ENCODE measurements around the gene TXNDC11. TPM values are rescaled to one million over a fixed set of nuclear protein-coding genes. Genes with fewer than 3 reads are reported as not detected.
A peak's percentile ranks its signal among the peaks of the same experiment; 100 is the strongest.

The TXNDC11 gene
- total and polyA plus RNA-seq, 2 experiments from 2014 or later: 6.8 to 12.0 TPM

- no peaks in the 10 kb centered on the region for H3K9me3 Mint-ChIP-seq
- no peaks in the 10 kb centered on the region for H3K4me1 Mint-ChIP-seq
- H3F3A ChIP-seq (replicated peaks; ENCODE audit: low read depth): peaks cover 5% of the 10 kb centered on the region; the same call in 1 of the 2 replicates
- H3K27me3 Mint-ChIP-seq (ENCODE audit: insufficient read depth, low read depth, poor library complexity): no peaks in the 10 kb centered on the region
- no peak overlapping the region for H3K4me3 ChIP-seq
- no peaks in the 10 kb centered on the region for H3K4me1 ChIP-seq (ENCODE audit: insufficient read depth)
- no peak overlapping the region for H3K4me2 ChIP-seq
- H3K79me2 ChIP-seq (replicated peaks; ENCODE audit: insufficient read depth): no peaks in the 10 kb centered on the region
- no peak overlapping the region for H3K4me3 Mint-ChIP-seq
- no peaks in the 10 kb centered on the region for H3K9me2 ChIP-seq (ENCODE audit: insufficient read depth)
- 0 out of 2 replicates have a peak overlapping the region, but pooled peaks have one; percentile 7 for H3K27ac ChIP-seq (ENCODE audit: low read depth)
- H4K20me1 ChIP-seq (replicated peaks; ENCODE audit: insufficient read depth): peaks cover 3% of the 10 kb centered on the region; the same call in 1 of the 2 replicates
- no peak for TF ChIP-seq ZNF114 (CRISPR knock-in tag; IDR thresholded peaks at IDR 0.05)
- no peak for TF ChIP-seq JUNB (IDR thresholded peaks at IDR 0.05; ENCODE audit: unreplicated experiment)
- TF ChIP-seq CREB1 (CRISPR knock-in tag; IDR thresholded peaks at IDR 0.05; ENCODE audit: low read depth): no peak
- TF ChIP-seq, protein P1, sequence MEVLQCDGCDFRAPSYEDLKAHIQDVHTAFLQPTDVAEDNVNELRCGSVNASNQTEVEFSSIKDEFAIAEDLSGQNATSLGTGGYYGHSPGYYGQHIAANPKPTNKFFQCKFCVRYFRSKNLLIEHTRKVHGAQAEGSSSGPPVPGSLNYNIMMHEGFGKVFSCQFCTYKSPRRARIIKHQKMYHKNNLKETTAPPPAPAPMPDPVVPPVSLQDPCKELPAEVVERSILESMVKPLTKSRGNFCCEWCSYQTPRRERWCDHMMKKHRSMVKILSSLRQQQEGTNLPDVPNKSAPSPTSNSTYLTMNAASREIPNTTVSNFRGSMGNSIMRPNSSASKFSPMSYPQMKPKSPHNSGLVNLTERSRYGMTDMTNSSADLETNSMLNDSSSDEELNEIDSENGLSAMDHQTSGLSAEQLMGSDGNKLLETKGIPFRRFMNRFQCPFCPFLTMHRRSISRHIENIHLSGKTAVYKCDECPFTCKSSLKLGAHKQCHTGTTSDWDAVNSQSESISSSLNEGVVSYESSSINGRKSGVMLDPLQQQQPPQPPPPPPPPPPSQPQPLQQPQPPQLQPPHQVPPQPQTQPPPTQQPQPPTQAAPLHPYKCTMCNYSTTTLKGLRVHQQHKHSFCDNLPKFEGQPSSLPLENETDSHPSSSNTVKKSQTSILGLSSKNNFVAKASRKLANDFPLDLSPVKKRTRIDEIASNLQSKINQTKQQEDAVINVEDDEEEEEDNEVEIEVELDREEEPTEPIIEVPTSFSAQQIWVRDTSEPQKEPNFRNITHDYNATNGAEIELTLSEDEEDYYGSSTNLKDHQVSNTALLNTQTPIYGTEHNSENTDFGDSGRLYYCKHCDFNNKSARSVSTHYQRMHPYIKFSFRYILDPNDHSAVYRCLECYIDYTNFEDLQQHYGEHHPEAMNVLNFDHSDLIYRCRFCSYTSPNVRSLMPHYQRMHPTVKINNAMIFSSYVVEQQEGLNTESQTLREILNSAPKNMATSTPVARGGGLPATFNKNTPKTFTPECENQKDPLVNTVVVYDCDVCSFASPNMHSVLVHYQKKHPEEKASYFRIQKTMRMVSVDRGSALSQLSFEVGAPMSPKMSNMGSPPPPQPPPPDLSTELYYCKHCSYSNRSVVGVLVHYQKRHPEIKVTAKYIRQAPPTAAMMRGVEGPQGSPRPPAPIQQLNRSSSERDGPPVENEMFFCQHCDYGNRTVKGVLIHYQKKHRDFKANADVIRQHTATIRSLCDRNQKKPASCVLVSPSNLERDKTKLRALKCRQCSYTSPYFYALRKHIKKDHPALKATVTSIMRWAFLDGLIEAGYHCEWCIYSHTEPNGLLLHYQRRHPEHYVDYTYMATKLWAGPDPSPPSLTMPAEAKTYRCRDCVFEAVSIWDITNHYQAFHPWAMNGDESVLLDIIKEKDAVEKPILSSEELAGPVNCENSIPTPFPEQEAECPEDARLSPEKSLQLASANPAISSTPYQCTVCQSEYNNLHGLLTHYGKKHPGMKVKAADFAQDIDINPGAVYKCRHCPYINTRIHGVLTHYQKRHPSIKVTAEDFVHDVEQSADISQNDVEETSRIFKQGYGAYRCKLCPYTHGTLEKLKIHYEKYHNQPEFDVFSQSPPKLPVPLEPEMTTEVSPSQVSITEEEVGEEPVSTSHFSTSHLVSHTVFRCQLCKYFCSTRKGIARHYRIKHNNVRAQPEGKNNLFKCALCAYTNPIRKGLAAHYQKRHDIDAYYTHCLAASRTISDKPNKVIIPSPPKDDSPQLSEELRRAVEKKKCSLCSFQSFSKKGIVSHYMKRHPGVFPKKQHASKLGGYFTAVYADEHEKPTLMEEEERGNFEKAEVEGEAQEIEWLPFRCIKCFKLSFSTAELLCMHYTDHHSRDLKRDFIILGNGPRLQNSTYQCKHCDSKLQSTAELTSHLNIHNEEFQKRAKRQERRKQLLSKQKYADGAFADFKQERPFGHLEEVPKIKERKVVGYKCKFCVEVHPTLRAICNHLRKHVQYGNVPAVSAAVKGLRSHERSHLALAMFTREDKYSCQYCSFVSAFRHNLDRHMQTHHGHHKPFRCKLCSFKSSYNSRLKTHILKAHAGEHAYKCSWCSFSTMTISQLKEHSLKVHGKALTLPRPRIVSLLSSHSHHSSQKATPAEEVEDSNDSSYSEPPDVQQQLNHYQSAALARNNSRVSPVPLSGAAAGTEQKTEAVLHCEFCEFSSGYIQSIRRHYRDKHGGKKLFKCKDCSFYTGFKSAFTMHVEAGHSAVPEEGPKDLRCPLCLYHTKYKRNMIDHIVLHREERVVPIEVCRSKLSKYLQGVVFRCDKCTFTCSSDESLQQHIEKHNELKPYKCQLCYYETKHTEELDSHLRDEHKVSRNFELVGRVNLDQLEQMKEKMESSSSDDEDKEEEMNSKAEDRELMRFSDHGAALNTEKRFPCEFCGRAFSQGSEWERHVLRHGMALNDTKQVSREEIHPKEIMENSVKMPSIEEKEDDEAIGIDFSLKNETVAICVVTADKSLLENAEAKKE (CRISPR knock-in tag; IDR thresholded peaks at IDR 0.05): no peak
- no peak for TF ChIP-seq EZH2phosphoT487 (IDR thresholded peaks at IDR 0.05; ENCODE audit: unreplicated experiment)
- TF ChIP-seq ZNF331 (CRISPR knock-in tag; IDR thresholded peaks at IDR 0.05; ENCODE audit: low read depth): no peak
- TF ChIP-seq, protein P2, sequence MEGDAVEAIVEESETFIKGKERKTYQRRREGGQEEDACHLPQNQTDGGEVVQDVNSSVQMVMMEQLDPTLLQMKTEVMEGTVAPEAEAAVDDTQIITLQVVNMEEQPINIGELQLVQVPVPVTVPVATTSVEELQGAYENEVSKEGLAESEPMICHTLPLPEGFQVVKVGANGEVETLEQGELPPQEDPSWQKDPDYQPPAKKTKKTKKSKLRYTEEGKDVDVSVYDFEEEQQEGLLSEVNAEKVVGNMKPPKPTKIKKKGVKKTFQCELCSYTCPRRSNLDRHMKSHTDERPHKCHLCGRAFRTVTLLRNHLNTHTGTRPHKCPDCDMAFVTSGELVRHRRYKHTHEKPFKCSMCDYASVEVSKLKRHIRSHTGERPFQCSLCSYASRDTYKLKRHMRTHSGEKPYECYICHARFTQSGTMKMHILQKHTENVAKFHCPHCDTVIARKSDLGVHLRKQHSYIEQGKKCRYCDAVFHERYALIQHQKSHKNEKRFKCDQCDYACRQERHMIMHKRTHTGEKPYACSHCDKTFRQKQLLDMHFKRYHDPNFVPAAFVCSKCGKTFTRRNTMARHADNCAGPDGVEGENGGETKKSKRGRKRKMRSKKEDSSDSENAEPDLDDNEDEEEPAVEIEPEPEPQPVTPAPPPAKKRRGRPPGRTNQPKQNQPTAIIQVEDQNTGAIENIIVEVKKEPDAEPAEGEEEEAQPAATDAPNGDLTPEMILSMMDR (conservative IDR thresholded peaks at IDR 0.05; ENCODE audit: low read depth in 2 of 2): no peak
- TF ChIP-seq, protein P3, sequence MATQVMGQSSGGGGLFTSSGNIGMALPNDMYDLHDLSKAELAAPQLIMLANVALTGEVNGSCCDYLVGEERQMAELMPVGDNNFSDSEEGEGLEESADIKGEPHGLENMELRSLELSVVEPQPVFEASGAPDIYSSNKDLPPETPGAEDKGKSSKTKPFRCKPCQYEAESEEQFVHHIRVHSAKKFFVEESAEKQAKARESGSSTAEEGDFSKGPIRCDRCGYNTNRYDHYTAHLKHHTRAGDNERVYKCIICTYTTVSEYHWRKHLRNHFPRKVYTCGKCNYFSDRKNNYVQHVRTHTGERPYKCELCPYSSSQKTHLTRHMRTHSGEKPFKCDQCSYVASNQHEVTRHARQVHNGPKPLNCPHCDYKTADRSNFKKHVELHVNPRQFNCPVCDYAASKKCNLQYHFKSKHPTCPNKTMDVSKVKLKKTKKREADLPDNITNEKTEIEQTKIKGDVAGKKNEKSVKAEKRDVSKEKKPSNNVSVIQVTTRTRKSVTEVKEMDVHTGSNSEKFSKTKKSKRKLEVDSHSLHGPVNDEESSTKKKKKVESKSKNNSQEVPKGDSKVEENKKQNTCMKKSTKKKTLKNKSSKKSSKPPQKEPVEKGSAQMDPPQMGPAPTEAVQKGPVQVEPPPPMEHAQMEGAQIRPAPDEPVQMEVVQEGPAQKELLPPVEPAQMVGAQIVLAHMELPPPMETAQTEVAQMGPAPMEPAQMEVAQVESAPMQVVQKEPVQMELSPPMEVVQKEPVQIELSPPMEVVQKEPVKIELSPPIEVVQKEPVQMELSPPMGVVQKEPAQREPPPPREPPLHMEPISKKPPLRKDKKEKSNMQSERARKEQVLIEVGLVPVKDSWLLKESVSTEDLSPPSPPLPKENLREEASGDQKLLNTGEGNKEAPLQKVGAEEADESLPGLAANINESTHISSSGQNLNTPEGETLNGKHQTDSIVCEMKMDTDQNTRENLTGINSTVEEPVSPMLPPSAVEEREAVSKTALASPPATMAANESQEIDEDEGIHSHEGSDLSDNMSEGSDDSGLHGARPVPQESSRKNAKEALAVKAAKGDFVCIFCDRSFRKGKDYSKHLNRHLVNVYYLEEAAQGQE (IDR thresholded peaks at IDR 0.05; ENCODE audit: unreplicated experiment): no peak
- TF ChIP-seq NANOG (IDR thresholded peaks at IDR 0.05; ENCODE audit: borderline replicate concordance): no peak
- no peak for TF ChIP-seq EZH2 (IDR thresholded peaks at IDR 0.05; ENCODE audit: low read depth, unreplicated experiment)
- TF ChIP-seq STAT1 (IDR thresholded peaks at IDR 0.05; ENCODE audit: unreplicated experiment): no peak
- TF ChIP-seq POLR2AphosphoS5 (IDR thresholded peaks at IDR 0.05; ENCODE audit: low read depth): no peak
- TF ChIP-seq ETS1 (IDR thresholded peaks at IDR 0.05): no peak
- ATAC-seq: no peak
- DNase-seq (ENCODE audit: low spot score): no peak
- no peak overlapping the region for H2AFZ ChIP-seq
- H3K36me3 Mint-ChIP-seq (ENCODE audit: low read depth): peaks cover 66% of the 10 kb centered on the region
- H3K27me3 ChIP-seq (ENCODE audit: insufficient read depth): no peaks in the 10 kb centered on the region
- H3K27ac Mint-ChIP-seq: no peak overlapping the region
- H3K36me3 ChIP-seq (ENCODE audit: insufficient read depth): peaks cover 60% of the 10 kb centered on the region; the same call in 1 of the 2 replicates
Measured at GRCh38 chr16:11759163-11759834, 16.6 kb upstream of the TXNDC11 start.
